Stomach (tissue), 9 donors: ENCODE results near the gene RNF181. TPM values are rescaled to one million over a fixed set of nuclear protein-coding genes. Genes with fewer than 3 reads are reported as not detected.

Experiments used
- DNase-seq, 2 donors: peaks; one replicate each; pipeline versions ENCODE4 v3.0.0 to v3.0.0-alpha.2; 2013 to 2019
- H3K27ac ChIP-seq, 5 donors: fragments of 200-600 bp in 4 of 5; sonication (generic) in 4 of 5; one replicate each; pipeline ENCODE4 v1.5.1; 2013 to 2019; ENCODE audit warnings: mild to moderate bottlenecking in 1 of 5, moderate library complexity in 1 of 5
- H3K27me3 ChIP-seq, 3 donors: fragments of 200-600 bp; sonication (generic); one replicate each; pipeline ENCODE4 v1.5.1; 2017 to 2019; ENCODE audit warnings: mixed run types in 1 of 3
- H3K36me3 ChIP-seq, 4 donors: fragments of 200-600 bp; sonication (generic); 1 replicate in 3 of 4; 2 replicates in 1 of 4; pipeline ENCODE4 v1.5.1; 2016 to 2019
- H3K4me1 ChIP-seq, 4 donors: fragments of 200-600 bp; sonication (generic); one replicate each; pipeline ENCODE4 v1.5.1; 2016 to 2019
- H3K4me3 ChIP-seq, 4 donors: fragments of 200-600 bp; sonication (generic) in 3 of 4; one replicate each; pipeline ENCODE4 v1.5.1; 2016 to 2019; ENCODE audit warnings: mild to moderate bottlenecking in 1 of 4
- H3K9me3 ChIP-seq, 4 donors: fragments of 200-600 bp; sonication (generic); one replicate each; pipeline ENCODE4 v1.5.1; 2016 to 2019
- CTCF ChIP-seq, 7 experiments: fragments of 450-650 bp in 4 of 7; fragments of 200-600 bp in 3 of 7; sonication (generic) in 3 of 7; IDR thresholded peaks; one replicate each; pipeline ENCODE4 v1.5.1; 2016 to 2019; ENCODE audit warnings: antibody characterized with exemption in 7 of 7, control low read depth in 2 of 7, mild to moderate bottlenecking in 1 of 7
- EP300 ChIP-seq: sonication (generic); formaldehyde crosslinking; IDR thresholded peaks from one replicate; pipeline ENCODE4 v1.6.1; 2017; ENCODE audit warnings: antibody characterized with exemption
- POLR2A ChIP-seq, 4 donors: fragments of 450-650 bp; IDR thresholded peaks; one replicate each; pipeline ENCODE4 v1.6.1; 2016; ENCODE audit warnings: antibody characterized with exemption in 4 of 4, control low read depth in 2 of 4, mild to moderate bottlenecking in 1 of 4, moderate library complexity in 1 of 4
- POLR2AphosphoS5 ChIP-seq, 3 donors: sonication (generic); formaldehyde crosslinking; IDR thresholded peaks; one replicate each; pipeline ENCODE4 v1.6.1; 2016; ENCODE audit warnings: antibody characterized with exemption in 3 of 3
- WGBS, 5 donors: extraction: QIAGEN DNeasy Blood & Tissue Kit in 3 of 5; methylation state at CpG; one replicate each; pipeline versions ENCODE4 v1.1.5 to v1.1.7; 2013 to 2018; 5-methylcytosine and 5-hydroxymethylcytosine counted together
- intact Hi-C: fragments of 100-400 bp; cut with DNase I; formaldehyde crosslinking; loops from one replicate; pipeline ENCODE4 v1.15.1; 2023; ENCODE audit warnings: low total_unique reads
- polyA plus RNA-seq, 3 donors: library from polyadenylated mRNA; stranded (reverse); fragments of 200-250 nt; gene quantifications; one replicate each; pipeline ENCODE4 v1.2.3, GENCODE V29; 2013
- total RNA-seq, 5 donors: library from RNA; depleted of rRNA; stranded (reverse); fragments of >200 nt; gene quantifications; one replicate each; pipeline versions ENCODE4 v1.1.0 to v1.2.3, GENCODE V29; 2014 to 2016
- donor health status: healthy with polysubstance abuse.
- donor health status: Bipolar disorder and iron deficiency.
- donor health status: healthy.

Gene RNF181
- total and polyA plus RNA-seq, 8 donors = 11.3 to 272 (median 143) TPM; not detected in 1

GRCh38 chr2:85635011-85635410 lies 39.5 kb downstream of the RNF181 start:
- Histone ChIP-seq H3K36me3 (peaks cover 83 to 100% (median 100%) of the 10 kb centered on the region in 4 donors), H3K9me3 (no peaks in the 10 kb centered on the region), H3K27me3 (no peaks in the 10 kb centered on the region), H3K4me3 (no peak overlapping the region), H3K4me1 (peaks cover 0 to 7% (median 0%) of the 10 kb centered on the region in 4 donors), H3K27ac (no peak overlapping the region)
- DNase-seq = no peak
- TF ChIP-seq EP300 = no peak
- WGBS, 5 donors = 83 to 91% (median 88%) methylated on average over 8 of the region's 8 CpGs
- intact Hi-C loops = no loop called here

- intact Hi-C loops = no loop called here
- WGBS, 5 donors = 54 to 68% (median 61%) methylated on average over 4 of the region's 4 CpGs
Observed at GRCh38 chr2:85635636-85636035, 40.1 kb downstream of the RNF181 start.

GRCh38 chr2:85642725-85643124 lies 47.2 kb downstream of the RNF181 start:
- Histone ChIP-seq H3K27me3 (no peaks in the 10 kb centered on the region), H3K9me3 (no peaks in the 10 kb centered on the region), H3K36me3 (peaks cover 98 to 100% (median 100%) of the 10 kb centered on the region in 4 donors), H3K4me1 (peaks cover 0 to 1% (median 0%) of the 10 kb centered on the region in 4 donors), H3K27ac (no peak overlapping the region), H3K4me3 (no peak overlapping the region)
- 64 to 78% (median 70%) methylated on average over 3 of the region's 3 CpGs for WGBS, 5 donors
- intact Hi-C loops = no loop called here
- TF ChIP-seq EP300 (no peak), POLR2AphosphoS5 (IDR thresholded peaks at IDR 0.05) (no peak), POLR2A (IDR thresholded peaks at IDR 0.05) (no peak), CTCF (IDR thresholded peaks at IDR 0.05) (no peak)
- DNase-seq = no peak

More at GRCh38 chr2:85635636-85636035, 40.1 kb downstream of the RNF181 start:
- no peaks in the 10 kb centered on the region for H3K9me3 ChIP-seq
- no peak for TF ChIP-seq POLR2AphosphoS5 (IDR thresholded peaks at IDR 0.05)
- no peak for TF ChIP-seq EP300
- no peak for TF ChIP-seq CTCF (IDR thresholded peaks at IDR 0.05)
- TF ChIP-seq POLR2A (IDR thresholded peaks at IDR 0.05) = no peak
- peaks cover 86 to 100% (median 100%) of the 10 kb centered on the region in 4 donors for H3K36me3 ChIP-seq
- DNase-seq = no peak
- no peak overlapping the region for H3K27ac ChIP-seq
- H3K4me1 ChIP-seq = peaks cover 0 to 7% (median 0%) of the 10 kb centered on the region in 4 donors
- H3K4me3 ChIP-seq = no peak overlapping the region
- H3K27me3 ChIP-seq = no peaks in the 10 kb centered on the region

- intact Hi-C loops = no loop called here
- Histone ChIP-seq H3K27ac (no peak overlapping the region), H3K9me3 (no peaks in the 10 kb centered on the region), H3K36me3 (peaks cover 96 to 100% (median 100%) of the 10 kb centered on the region in 4 donors), H3K4me3 (no peak overlapping the region), H3K27me3 (no peaks in the 10 kb centered on the region), H3K4me1 (no peaks in the 10 kb centered on the region)
- no peak for DNase-seq
- TF ChIP-seq EP300 = no peak
- no peak for TF ChIP-seq POLR2A (IDR thresholded peaks at IDR 0.05)
- no peak for TF ChIP-seq CTCF (IDR thresholded peaks at IDR 0.05)
- no peak for TF ChIP-seq POLR2AphosphoS5 (IDR thresholded peaks at IDR 0.05)
- WGBS, 5 donors = 96 to 98% (median 97%) methylated on average over 8 of the region's 8 CpGs
Observed at GRCh38 chr2:85644909-85645308, 49.4 kb downstream of the RNF181 start.

- Histone ChIP-seq H3K4me3 (no peak overlapping the region), H3K9me3 (no peaks in the 10 kb centered on the region), H3K27me3 (no peaks in the 10 kb centered on the region), H3K27ac (no peak overlapping the region), H3K4me1 (no peaks in the 10 kb centered on the region), H3K36me3 (peaks cover 89 to 100% (median 100%) of the 10 kb centered on the region in 4 donors)
- WGBS, 5 donors = 63 to 82% (median 71%) methylated on average over 2 of the region's 2 CpGs
- no peak for TF ChIP-seq POLR2AphosphoS5 (IDR thresholded peaks at IDR 0.05)
- TF ChIP-seq EP300 = no peak
- TF ChIP-seq CTCF (IDR thresholded peaks at IDR 0.05) = no peak
- no peak for TF ChIP-seq POLR2A (IDR thresholded peaks at IDR 0.05)
- intact Hi-C loops = no loop called here
- no peak for DNase-seq
Observed at GRCh38 chr2:85646166-85646565, 50.6 kb downstream of the RNF181 start.
